Measurements from ENCODE around the gene HS3ST4. TPM values are rescaled to one million over a fixed set of nuclear protein-coding genes. Genes with fewer than 3 reads are reported as not detected.

The HS3ST4 gene
- total RNA-seq, 6 donors from 2014 or later, result 0.13 to 0.44 (median 0.17) TPM; not detected in 3

DNA sequence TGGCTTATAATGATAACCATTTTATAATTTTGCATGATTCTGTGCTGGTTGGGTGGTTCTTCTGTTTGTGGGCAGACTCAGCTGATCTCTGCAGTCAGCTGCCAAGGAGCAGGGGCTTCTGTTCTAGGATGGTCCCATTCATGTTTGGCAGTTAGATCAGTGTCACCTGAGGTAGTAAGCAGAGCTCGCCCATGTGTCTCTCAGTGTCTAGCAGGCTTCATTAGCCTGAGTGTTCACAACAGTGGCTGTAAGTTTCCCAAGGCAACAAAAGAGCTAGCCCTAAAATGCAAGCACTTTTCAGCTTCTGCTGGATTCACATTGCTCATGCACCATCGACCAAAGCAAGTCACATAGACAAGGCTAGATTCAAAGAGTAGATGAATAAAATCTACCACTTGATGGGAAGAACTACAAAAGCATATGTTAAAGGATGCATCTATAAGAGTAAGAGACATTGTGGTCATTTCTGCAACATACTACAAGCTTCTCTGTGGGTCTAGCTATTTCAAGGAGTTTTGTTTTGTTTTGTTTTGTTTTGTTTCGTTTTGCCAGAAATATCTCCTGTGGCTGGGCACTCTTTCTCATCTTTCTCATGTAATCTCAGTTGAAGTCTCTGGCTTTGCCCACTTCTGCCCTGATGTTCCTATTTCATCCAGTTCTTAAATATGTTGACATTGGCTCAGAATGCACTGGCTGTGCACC is 180.8 kb downstream of the HS3ST4 start:
- TF ChIP-seq POLR2AphosphoS5 (IDR thresholded peaks at IDR 0.05), result no peak
- TF ChIP-seq, protein P1, sequence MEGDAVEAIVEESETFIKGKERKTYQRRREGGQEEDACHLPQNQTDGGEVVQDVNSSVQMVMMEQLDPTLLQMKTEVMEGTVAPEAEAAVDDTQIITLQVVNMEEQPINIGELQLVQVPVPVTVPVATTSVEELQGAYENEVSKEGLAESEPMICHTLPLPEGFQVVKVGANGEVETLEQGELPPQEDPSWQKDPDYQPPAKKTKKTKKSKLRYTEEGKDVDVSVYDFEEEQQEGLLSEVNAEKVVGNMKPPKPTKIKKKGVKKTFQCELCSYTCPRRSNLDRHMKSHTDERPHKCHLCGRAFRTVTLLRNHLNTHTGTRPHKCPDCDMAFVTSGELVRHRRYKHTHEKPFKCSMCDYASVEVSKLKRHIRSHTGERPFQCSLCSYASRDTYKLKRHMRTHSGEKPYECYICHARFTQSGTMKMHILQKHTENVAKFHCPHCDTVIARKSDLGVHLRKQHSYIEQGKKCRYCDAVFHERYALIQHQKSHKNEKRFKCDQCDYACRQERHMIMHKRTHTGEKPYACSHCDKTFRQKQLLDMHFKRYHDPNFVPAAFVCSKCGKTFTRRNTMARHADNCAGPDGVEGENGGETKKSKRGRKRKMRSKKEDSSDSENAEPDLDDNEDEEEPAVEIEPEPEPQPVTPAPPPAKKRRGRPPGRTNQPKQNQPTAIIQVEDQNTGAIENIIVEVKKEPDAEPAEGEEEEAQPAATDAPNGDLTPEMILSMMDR (IDR thresholded peaks at IDR 0.05), result no peak
- TF ChIP-seq EP300 (IDR thresholded peaks at IDR 0.05), result no peak
- TF ChIP-seq POLR2A (IDR thresholded peaks at IDR 0.05), result no peak
- no peaks in the 10 kb centered on the region for H3K4me1 ChIP-seq
- no peak overlapping the region for H3K4me3 ChIP-seq
- ATAC-seq (ENCODE audit: low FRiP score in 2 of 2) (no peak), DNase-seq (no peak)
- H3K36me3 ChIP-seq, result no peaks in the 10 kb centered on the region
- 61 to 72% methylated on average over 2 to 3 of the region's 3 CpGs for WGBS, 2 donors
- no peaks in the 10 kb centered on the region for H3K9me3 ChIP-seq
- no peak overlapping the region for H3K27ac ChIP-seq
- no peaks in the 10 kb centered on the region for H3K27me3 ChIP-seq

DNA sequence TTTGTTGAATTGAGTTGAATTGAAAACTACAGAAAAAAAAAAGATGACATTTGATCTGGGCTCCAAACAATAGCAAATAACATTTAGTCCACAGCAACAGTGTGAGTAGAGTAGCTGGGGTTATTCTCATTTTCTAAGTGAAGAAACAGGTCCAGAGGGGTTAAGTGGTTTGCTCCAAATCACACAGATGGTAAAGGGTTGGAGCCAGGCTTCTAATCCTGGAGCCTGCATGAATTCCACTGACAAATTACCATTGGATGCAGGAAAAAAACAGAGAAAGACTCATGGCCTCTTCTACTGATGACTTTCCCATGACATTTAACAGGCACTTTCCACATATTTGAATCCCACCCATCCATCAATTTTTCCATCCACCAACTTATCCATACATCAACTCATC is 182.4 kb downstream of the HS3ST4 start:
- no peaks in the 10 kb centered on the region for H3K9me3 ChIP-seq
- TF ChIP-seq, protein P1 (IDR thresholded peaks at IDR 0.05), result no peak
- TF ChIP-seq EP300 (IDR thresholded peaks at IDR 0.05) (no peak), POLR2A (IDR thresholded peaks at IDR 0.05) (no peak), POLR2AphosphoS5 (IDR thresholded peaks at IDR 0.05) (no peak)
- DNase-seq (no peak), ATAC-seq (ENCODE audit: low FRiP score in 2 of 2) (no peak)
- H3K27ac ChIP-seq, result no peak overlapping the region
- no peaks in the 10 kb centered on the region for H3K4me1 ChIP-seq
- no peak overlapping the region for H3K4me3 ChIP-seq
- H3K27me3 ChIP-seq, result no peaks in the 10 kb centered on the region
- H3K36me3 ChIP-seq, result no peaks in the 10 kb centered on the region

DNA sequence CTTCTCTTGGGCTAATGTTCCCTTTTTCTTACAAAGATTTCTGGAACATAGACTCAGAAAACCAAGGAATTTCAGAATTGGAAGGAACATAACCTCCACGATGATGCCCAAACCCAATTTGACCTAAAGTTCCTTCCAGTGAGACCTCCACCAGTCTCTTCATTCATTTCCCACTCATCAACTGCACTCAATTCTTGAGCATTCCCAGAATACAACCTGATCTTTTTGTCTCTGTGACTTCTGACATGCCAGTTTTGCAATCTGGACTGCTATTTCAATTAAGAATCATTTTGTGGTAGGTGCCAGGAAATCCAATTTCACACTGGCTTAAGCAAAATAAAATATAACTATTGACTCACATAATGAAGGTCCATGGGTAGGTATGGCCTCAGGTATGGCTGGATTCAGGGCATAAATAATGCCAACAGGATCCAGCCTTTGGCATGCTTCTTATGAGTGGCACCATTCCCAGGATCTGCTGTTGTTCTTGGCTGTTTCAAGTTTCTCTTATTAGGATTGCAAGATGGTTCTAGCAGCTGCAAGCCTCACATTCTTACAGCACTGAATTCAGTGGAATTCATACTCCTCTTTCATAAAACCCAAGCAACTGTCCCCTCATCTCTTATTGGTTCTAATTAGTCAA is 184.3 kb downstream of the HS3ST4 start:
- DNase-seq, result no peak
- TF ChIP-seq EP300 (IDR thresholded peaks at IDR 0.05), result no peak
- TF ChIP-seq POLR2AphosphoS5 (IDR thresholded peaks at IDR 0.05), result no peak
- TF ChIP-seq POLR2A (IDR thresholded peaks at IDR 0.05), result no peak
- TF ChIP-seq, protein P1 (IDR thresholded peaks at IDR 0.05), result no peak
- H3K9me3 ChIP-seq, result no peaks in the 10 kb centered on the region
- H3K36me3 ChIP-seq, result no peaks in the 10 kb centered on the region
- H3K27me3 ChIP-seq, result no peaks in the 10 kb centered on the region
- H3K27ac ChIP-seq, result no peak overlapping the region
- WGBS, 2 donors, result 82 to 88% methylated on average over 1 of the region's 1 CpG
- no peak overlapping the region for H3K4me3 ChIP-seq
- H3K4me1 ChIP-seq, result no peaks in the 10 kb centered on the region
- ATAC-seq (ENCODE audit: low FRiP score in 2 of 2), result no peak

DNA sequence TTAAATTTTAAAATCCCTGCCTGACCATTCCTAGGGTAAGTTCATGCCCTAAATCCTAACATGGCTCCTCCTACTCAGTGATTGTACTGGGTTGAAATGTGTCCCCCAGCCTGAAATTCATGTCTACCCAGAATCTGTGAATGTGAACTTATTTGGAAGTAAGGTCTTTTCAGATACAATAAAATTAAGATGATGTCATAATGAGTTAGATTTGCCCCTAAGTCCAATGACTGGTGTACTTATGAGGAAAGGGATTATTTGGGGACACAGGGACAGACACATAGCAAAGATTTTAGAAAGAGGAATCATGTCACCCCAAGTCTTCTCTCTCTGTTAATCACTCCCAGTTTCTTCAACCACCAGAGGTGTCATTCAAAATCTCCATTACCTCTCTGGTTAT is 185.3 kb downstream of the HS3ST4 start:
- no peaks in the 10 kb centered on the region for H3K36me3 ChIP-seq
- no peak for ATAC-seq (ENCODE audit: low FRiP score in 2 of 2)
- no peak overlapping the region for H3K27ac ChIP-seq
- H3K4me1 ChIP-seq, result no peaks in the 10 kb centered on the region
- H3K9me3 ChIP-seq, result no peaks in the 10 kb centered on the region
- no peak for DNase-seq
- no peaks in the 10 kb centered on the region for H3K27me3 ChIP-seq
- no peak overlapping the region for H3K4me3 ChIP-seq
- TF ChIP-seq EP300 (IDR thresholded peaks at IDR 0.05), result no peak
- TF ChIP-seq, protein P1 (IDR thresholded peaks at IDR 0.05), result no peak
- no peak for TF ChIP-seq POLR2A (IDR thresholded peaks at IDR 0.05)
- no peak for TF ChIP-seq POLR2AphosphoS5 (IDR thresholded peaks at IDR 0.05)

DNA sequence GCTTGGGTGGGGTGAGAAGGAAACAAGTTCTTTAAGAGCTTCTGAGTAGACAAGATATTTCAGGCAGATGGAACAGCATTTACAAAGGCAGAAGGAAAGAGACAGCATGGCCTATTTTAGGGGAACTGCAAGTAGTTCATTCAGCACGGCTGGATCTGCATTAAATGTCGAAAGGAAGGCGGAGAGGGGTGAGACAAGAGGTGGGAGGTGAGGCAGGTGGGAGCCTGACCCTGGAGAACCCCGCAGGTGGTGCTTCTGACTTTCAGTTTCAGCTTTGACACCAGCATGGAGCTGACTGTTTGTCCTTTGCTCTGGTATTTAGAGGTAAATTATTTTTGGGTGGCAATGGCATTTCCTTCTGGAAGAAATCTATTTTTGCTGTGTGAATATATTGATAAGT is 194.8 kb downstream of the HS3ST4 start:
- ATAC-seq (ENCODE audit: low FRiP score in 2 of 2), result no peak
- Histone ChIP-seq H3K27ac (no peak overlapping the region), H3K27me3 (no peaks in the 10 kb centered on the region), H3K4me3 (no peak overlapping the region), H3K4me1 (no peaks in the 10 kb centered on the region), H3K9me3 (no peaks in the 10 kb centered on the region), H3K36me3 (no peaks in the 10 kb centered on the region)
- WGBS, 2 donors, result 71 to 76% methylated on average over 4 of the region's 4 CpGs
- no peak for DNase-seq
- no peak for TF ChIP-seq POLR2AphosphoS5 (IDR thresholded peaks at IDR 0.05)
- no peak for TF ChIP-seq EP300 (IDR thresholded peaks at IDR 0.05)
- TF ChIP-seq POLR2A (IDR thresholded peaks at IDR 0.05), result no peak
- TF ChIP-seq, protein P1 (IDR thresholded peaks at IDR 0.05), result no peak
